Left lung (tissue), 10 donors: ENCODE results near the gene CD34. TPM values are rescaled to one million over a fixed set of nuclear protein-coding genes. Genes with fewer than 3 reads are reported as not detected.
A peak's percentile ranks its signal among the peaks of the same experiment; 100 is the strongest.

Source experiments
- ATAC-seq: fragments of 200-7000 bp; cut with Tn5 transposase; one replicate; pipeline ENCODE4 v1.9.1; 2020; ENCODE audit warnings: moderate library complexity
- DNase-seq, 4 donors: peaks; one replicate each; pipeline ENCODE4 v3.0.0-alpha.2; 2013 to 2020
- H3K27ac ChIP-seq, 2 donors: fragments of 200-600 bp; sonication (generic) in 1 of 2; one replicate each; pipeline versions ENCODE4 v1.5.0 to v1.8.0; 2020 to 2021
- H3K27me3 ChIP-seq, 2 donors: fragments of 200-600 bp; sonication (generic) in 1 of 2; one replicate each; pipeline versions ENCODE4 v1.5.0 to v1.8.0; 2020 to 2021
- H3K36me3 ChIP-seq, 2 donors: fragments of 200-600 bp; sonication (generic) in 1 of 2; one replicate each; pipeline versions ENCODE4 v1.5.0 to v1.8.0; 2020 to 2021
- H3K4me1 ChIP-seq, 2 donors: fragments of 200-600 bp; one replicate each; pipeline ENCODE4 v1.8.0; 2021
- H3K4me3 ChIP-seq, 2 donors: fragments of 200-600 bp; sonication (generic) in 1 of 2; one replicate each; pipeline versions ENCODE4 v1.5.0 to v1.8.0; 2020 to 2021; ENCODE audit warnings: mild to moderate bottlenecking in 1 of 2
- H3K9me3 ChIP-seq, 2 donors: fragments of 200-600 bp; sonication (generic) in 1 of 2; one replicate each; pipeline versions ENCODE4 v1.5.0 to v1.8.0; 2020 to 2021
- CTCF ChIP-seq, 2 donors: fragments of 200-600 bp; sonication (generic) in 1 of 2; IDR thresholded peaks; one replicate each; pipeline versions ENCODE4 v1.5.0 to v1.8.0; 2021; ENCODE audit warnings: antibody characterized with exemption in 2 of 2
- intact Hi-C, 2 donors: fragments of 100-400 bp; cut with DNase I; formaldehyde crosslinking; loops; one replicate each; pipeline versions ENCODE4 v1.11.2 to v1.14.2; 2022
- polyA plus RNA-seq, 6 donors: library from polyadenylated mRNA; unstranded; fragments of 120-200 nt; gene quantifications; one replicate each; pipeline ENCODE4 v1.2.1, GENCODE V29; 2013; ENCODE audit not compliant: insufficient read length in 6 of 6
- total RNA-seq, 2 donors: library from RNA; stranded (reverse); fragmentation: NEBNext Ultra II Directional; extraction: Animal tissue kit (Norgen Biotek cat#: 25700); gene quantifications; one replicate each; pipeline ENCODE4 v1.2.1, GENCODE V29; 2021
- donor health status: DM: no; HTN: yes; CAD: no.
- donor health status: DM: no; HTN: no; CAD: no.

The CD34 gene
- total and polyA plus RNA-seq, 8 donors: 40.8 to 160 (median 137) TPM

GRCh38 chr1:207866471-207867135, 44.3 kb downstream of the CD34 start:
- no peaks in the 10 kb centered on the region for H3K27me3 ChIP-seq
- ATAC-seq (peak; percentile 30), DNase-seq (peak in 1 of 4 donors; percentile 26)
- no peak for TF ChIP-seq CTCF (IDR thresholded peaks at IDR 0.05)
- H3K9me3 ChIP-seq: no peaks in the 10 kb centered on the region
- intact Hi-C loops: no loop called here
- H3K36me3 ChIP-seq: no peaks in the 10 kb centered on the region
- H3K4me3 ChIP-seq: peak overlapping the region in 1 of 2 donors; percentile 89
- peak overlapping the region; percentile 87 to 89 for H3K27ac ChIP-seq
- peaks cover 26 to 83% of the 10 kb centered on the region in 2 donors for H3K4me1 ChIP-seq

GRCh38 chr1:207863893-207864535, 46.9 kb downstream of the CD34 start:
- TF ChIP-seq CTCF (IDR thresholded peaks at IDR 0.05): no peak
- Histone ChIP-seq H3K36me3 (peaks cover 0 to 5% of the 10 kb centered on the region in 2 donors), H3K4me3 (no peak overlapping the region), H3K27ac (peak overlapping the region in 1 of 2 donors; percentile 69), H3K27me3 (no peaks in the 10 kb centered on the region), H3K4me1 (peaks cover 26 to 68% of the 10 kb centered on the region in 2 donors), H3K9me3 (no peaks in the 10 kb centered on the region)
- ATAC-seq (no peak), DNase-seq (no peak)
- intact Hi-C loops: no loop called here

GRCh38 chr1:207862241-207862787, 48.6 kb downstream of the CD34 start:
- Histone ChIP-seq H3K27me3 (no peaks in the 10 kb centered on the region), H3K4me3 (no peak overlapping the region), H3K4me1 (peaks cover 18 to 77% of the 10 kb centered on the region in 2 donors), H3K36me3 (peaks cover 0 to 5% of the 10 kb centered on the region in 2 donors), H3K27ac (peak overlapping the region in 1 of 2 donors; percentile 45), H3K9me3 (no peaks in the 10 kb centered on the region)
- DNase-seq: no peak
- intact Hi-C loops: no loop called here
- no peak for TF ChIP-seq CTCF (IDR thresholded peaks at IDR 0.05)
- no peak for ATAC-seq

GRCh38 chr1:207861442-207862177, 49.3 kb downstream of the CD34 start:
- DNase-seq (no peak), ATAC-seq (no peak)
- intact Hi-C loops: no loop called here
- Histone ChIP-seq H3K27ac (peak overlapping the region in 1 of 2 donors; percentile 45), H3K36me3 (peaks cover 0 to 5% of the 10 kb centered on the region in 2 donors), H3K27me3 (no peaks in the 10 kb centered on the region), H3K4me1 (peaks cover 13 to 72% of the 10 kb centered on the region in 2 donors), H3K4me3 (no peak overlapping the region), H3K9me3 (no peaks in the 10 kb centered on the region)
- no peak for TF ChIP-seq CTCF (IDR thresholded peaks at IDR 0.05)
